GM21529 (cell line): Measurements from ENCODE around the gene EMSY.
"Not testable (repeated sequence)": the region's sequence is repeated elsewhere in the genome, so short reads cannot be mapped to it uniquely, and the experiment has no call there.

Experiments used
- ATAC-seq: cut with Tn5 transposase; IDR thresholded peaks from one replicate; pipeline ENCODE4 v1.9.1; 2021; ENCODE audit not compliant: unreplicated experiment

Gene EMSY

DNA sequence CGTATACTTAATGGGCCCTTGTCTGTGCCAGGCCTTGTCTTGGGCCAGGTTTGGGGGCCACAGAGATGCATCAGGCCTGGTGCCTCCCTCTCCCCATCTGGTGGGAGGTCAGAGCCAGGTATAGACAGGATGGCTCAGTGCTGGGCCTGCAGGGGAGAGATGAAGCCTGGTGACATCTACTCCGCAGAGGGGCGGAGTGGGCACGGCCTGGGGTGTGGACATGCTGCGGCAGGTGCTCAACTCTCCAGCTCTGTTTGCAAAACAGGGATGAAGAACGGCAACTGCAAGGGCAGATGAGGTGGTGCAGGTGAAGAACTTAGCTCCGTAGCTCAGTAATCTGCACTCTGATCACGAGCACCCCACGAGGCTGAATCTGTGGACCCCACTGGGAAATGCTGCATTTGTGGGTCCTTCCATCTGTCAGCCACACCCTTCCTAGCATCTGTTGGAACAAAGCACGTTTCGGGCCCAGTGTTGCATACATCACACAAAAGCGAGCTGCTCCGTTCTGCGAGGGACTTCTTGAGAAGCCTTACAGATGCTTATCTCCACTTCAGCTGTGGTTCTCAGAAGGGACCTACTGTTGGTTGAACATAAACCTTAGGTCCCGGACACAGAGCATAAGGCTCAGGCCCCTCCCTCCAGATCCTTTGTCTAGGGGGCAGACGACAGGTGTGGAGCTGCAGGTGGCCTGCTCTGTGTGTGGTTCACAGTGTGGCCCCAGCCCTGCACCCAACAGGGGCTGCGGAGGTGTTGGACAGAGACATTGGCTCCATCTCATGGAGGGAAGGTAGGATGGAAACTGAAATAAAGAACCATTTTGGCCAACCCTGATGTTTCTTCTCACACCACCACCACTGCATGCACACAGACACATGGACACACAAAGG, 147.5 kb downstream of the EMSY start:
- no peak for ATAC-seq

GRCh38 chr11:76592961-76593360, 148.1 kb downstream of the EMSY start:
- no peak for ATAC-seq

DNA sequence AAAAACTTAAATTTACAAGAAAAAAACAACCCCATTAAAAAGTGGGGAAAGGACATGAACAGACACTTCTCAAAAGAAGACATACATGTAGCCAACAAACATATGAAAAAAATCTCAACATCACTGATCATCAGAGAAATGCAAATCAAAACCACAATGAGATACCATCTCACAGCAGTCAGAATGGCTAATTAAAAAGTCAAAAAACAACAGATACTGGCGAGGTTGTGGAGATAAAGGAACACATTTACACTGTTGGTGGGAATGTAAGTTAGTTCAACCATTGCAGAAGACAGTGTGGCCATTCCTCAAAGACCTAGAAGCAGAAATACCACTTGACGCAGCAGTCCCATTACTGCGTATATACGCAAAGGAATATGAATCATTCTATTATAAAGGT, 150.3 kb downstream of the EMSY start:
- ATAC-seq: not testable (repeated sequence)

DNA sequence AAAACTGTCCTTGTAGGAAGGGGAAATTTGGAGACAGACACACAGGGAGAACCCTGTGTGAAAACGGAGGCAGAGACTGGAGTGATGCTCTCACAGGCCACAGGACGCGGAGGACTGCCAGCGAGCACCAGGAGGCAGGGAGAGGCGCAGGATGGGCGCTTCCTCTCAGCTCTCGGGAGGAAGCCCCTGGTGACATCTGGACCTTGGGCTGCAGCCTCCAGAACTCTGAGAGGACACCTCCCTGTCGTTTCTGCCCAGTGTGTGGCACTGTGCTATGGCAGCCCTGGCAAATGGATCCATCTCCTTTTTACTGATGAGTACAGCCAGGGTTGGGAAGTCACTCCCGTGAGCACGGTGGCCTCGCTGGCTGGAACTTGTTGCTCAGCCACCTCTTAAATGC, 151.8 kb downstream of the EMSY start:
- ATAC-seq: no peak

DNA sequence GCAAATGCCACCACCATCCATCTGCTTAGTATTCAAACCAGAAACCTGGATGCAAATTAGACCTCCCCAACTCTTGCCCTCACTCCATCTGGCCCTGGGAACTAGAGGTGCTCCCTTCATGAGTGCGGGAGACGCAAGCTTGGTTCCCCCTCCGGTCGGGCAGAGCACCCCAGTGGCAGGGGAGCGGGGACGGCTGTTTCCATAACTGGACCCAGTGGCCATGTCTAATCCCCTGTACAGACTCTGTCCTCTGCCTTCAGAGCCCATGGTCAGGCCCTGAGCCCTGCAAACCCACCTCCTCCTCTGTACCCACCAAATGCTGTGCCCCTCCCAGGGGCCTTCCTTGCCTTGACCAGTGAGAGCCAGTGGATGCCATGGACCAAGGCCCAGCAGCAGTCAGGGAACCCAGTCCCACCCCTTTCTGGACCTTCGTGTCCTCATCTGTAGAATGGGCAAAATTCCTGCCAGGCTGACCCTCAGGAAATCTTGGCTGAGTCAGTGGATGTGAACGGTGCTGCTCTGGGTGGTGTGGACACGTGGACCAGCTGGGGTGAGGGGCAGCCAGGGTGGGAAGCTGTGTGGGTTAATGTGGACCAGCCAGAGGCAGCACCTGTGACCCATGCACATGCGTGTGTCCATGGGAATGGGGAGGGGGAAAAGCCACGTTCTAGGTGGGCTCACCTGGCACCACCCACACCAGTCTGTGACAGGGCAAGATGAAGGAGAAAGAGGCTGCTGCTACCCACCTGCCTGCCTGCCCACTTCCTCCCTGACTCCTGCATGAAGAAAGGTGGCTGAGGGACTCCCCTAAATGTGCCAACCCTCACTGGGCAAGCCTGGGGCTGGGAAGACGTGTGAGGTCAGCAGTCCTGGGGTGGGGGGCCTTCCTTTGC, 153.0 kb downstream of the EMSY start:
- ATAC-seq: no peak

- peak; percentile 66 for ATAC-seq
Observed at GRCh38 chr11:76598426-76598839, 153.6 kb downstream of the EMSY start.

DNA sequence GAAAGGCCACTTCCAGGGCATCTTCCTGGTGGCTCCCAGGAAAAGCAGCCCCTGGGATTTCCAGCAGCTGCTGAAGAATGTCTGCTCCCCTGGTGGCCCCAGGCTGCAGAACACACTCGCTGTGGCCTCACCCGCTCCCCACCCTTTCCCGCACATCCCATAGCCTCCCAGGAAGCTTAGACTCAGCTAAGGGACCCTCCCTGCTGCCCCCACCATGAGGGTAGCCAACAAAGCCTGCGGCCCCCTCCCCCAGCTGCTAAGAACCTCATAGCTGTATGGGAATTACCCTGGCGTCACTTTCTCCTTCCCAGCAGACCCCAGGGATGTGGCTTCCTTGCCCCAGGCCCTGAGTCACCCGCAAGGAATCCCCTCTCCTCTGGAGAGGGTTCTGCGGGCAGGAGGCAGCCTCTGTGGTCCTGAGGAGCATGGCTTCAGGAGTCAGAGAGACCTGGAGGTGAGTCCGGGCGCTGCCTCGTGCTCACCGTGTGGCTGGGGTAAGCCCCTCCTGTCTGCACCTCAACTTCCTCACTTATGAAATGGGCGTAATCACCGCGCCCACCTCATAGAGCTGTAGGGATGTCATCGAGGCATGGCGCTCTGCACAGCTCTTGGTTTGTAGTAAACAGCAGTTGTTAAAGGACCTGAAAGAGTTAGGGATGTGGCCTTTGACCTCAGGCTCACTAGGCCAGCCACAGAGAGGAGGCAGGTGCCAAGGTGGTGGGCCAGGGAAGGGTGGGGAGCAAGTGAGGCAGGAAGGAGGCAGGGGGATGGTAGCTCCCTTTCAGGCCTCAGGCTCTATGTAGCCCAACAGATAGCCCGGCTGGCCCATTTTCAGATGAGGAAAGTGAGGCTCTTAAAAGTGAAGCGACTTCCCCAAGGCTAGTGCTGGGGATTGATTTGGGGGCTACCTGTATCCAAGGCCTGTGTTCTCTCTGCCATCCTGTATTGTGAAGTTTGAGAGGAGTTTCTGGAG, 154.5 kb downstream of the EMSY start:
- ATAC-seq: no peak

- no peak for ATAC-seq
Observed at GRCh38 chr11:76600124-76600655, 155.4 kb downstream of the EMSY start.

DNA sequence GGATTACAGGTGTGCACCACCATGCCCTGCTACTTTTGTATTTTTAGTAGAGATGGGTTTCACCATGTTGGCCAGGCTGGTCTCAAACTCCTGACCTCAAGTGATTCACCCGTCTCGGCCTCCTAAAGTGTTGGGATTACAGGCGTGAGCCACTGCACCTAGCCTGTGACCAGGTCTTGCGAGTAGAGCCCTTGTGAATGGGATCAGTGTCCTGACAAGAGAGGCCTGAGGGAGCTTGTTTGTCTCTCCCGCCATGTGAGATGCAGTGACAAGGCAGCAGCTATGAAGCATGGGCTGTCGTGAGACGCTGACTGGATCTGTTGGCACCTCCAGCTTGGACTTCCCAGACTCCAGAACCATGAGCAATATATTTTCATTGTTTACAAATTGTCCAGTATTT, 156.5 kb downstream of the EMSY start:
- no peak for ATAC-seq

DNA sequence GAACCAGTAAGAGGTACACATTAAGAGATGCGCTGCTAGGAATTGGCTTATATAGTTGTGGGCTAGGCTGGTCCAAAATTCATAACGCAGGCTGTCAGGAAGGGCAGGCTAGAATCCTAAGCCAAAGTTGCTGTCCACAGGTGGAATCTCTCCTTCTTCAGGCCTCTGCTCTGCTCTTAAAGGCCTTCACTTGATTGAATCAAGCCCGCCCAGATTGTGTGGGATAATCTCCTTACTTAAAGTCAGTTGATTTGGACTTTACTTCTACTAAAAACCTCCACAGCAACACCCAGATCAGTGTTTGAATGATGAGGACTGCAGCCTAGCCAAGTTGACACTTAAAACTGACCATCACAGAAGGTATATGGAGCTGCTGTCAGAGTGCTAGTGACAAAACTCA, 156.9 kb downstream of the EMSY start:
- no peak for ATAC-seq

- no peak for ATAC-seq
Observed at GRCh38 chr11:76602431-76602861, 157.6 kb downstream of the EMSY start.
